KBM-7 (cell line): ENCODE results near the gene RDH8.
"Not testable (repeated sequence)": the region's sequence is repeated elsewhere in the genome, so short reads cannot be mapped to it uniquely, and the experiment has no call there.

ENCODE experiments used
- DNase-seq: peaks from one replicate; pipeline ENCODE4 v3.0.0-alpha.2; 2015
- in situ Hi-C: fragments of 300-500 bp; cut with MboI; formaldehyde crosslinking; loops from 2 replicates; pipeline ENCODE4 v1.14.3; 2020; ENCODE audit warnings: low sequenced_read_pairs, low pct_unique_long_range_greater_than_20kb, mixed read lengths

Gene RDH8

GRCh38 chr19:10003271-10003670, 10.0 kb upstream of the RDH8 start:
- in situ Hi-C loops = no loop called here
- no peak for DNase-seq

- in situ Hi-C loops = no loop called here
- no peak for DNase-seq
These were observed 8.7 kb upstream of the RDH8 start for GRCh38 chr19:10004617-10005016.

- in situ Hi-C loops = no loop called here
- DNase-seq = no peak
These were observed 7.5 kb upstream of the RDH8 start for GRCh38 chr19:10005632-10006334.

- no peak for DNase-seq
These were observed 7.0 kb upstream of the RDH8 start for GRCh38 chr19:10006335-10006708.

GRCh38 chr19:10006752-10007323, 6.4 kb upstream of the RDH8 start:
- in situ Hi-C loops = no loop called here

More at GRCh38 chr19:10006335-10006708, 7.0 kb upstream of the RDH8 start:
- in situ Hi-C loops = no loop called here

GRCh38 chr19:10007371-10008183, 5.7 kb upstream of the RDH8 start:
- in situ Hi-C loops = no loop called here
- DNase-seq = no peak

More at GRCh38 chr19:10006752-10007323, 6.4 kb upstream of the RDH8 start:
- DNase-seq = no peak

GRCh38 chr19:10008184-10008765, 5.0 kb upstream of the RDH8 start:
- DNase-seq = no peak
- in situ Hi-C loops = no loop called here

GRCh38 chr19:10009714-10010224, 3.5 kb upstream of the RDH8 start:
- in situ Hi-C loops = no loop called here
- no peak for DNase-seq

- in situ Hi-C loops = no loop called here
- no peak for DNase-seq
These were observed 3.0 kb upstream of the RDH8 start, which contains the start of gene COL5A3 for GRCh38 chr19:10010247-10010691. TSS of gene COL5A3 (minus strand) at chr19:10010504. CDS start at chr19:10010385, 119 bp downstream.

- in situ Hi-C loops = no loop called here
- DNase-seq = no peak
These were observed 2.3 kb upstream of the RDH8 start for GRCh38 chr19:10010939-10011338.

GRCh38 chr19:10011974-10012373, 1.3 kb upstream of the RDH8 start:
- in situ Hi-C loops = no loop called here
- DNase-seq = no peak

GRCh38 chr19:10013834-10014618, 743 bp downstream of the RDH8 start:
- DNase-seq = no peak

GRCh38 chr19:10018263-10018662, 5.0 kb downstream of the RDH8 start:
- DNase-seq = no peak

More at GRCh38 chr19:10013834-10014618, 743 bp downstream of the RDH8 start:
- in situ Hi-C loops = no loop called here

GRCh38 chr19:10018786-10019185, 5.5 kb downstream of the RDH8 start:
- no peak for DNase-seq
- in situ Hi-C loops = no loop called here

More at GRCh38 chr19:10018263-10018662, 5.0 kb downstream of the RDH8 start:
- in situ Hi-C loops = no loop called here

GRCh38 chr19:10019246-10019645, 6.0 kb downstream of the RDH8 start:
- in situ Hi-C loops = no loop called here
- no peak for DNase-seq

- in situ Hi-C loops = no loop called here
- DNase-seq = no peak
These were observed 7.6 kb downstream of the RDH8 start for GRCh38 chr19:10020851-10021250.

GRCh38 chr19:10021446-10021845, 8.2 kb downstream of the RDH8 start:
- in situ Hi-C loops = no loop called here
- no peak for DNase-seq

GRCh38 chr19:10021863-10022262, 8.6 kb downstream of the RDH8 start:
- in situ Hi-C loops = no loop called here
- no peak for DNase-seq

- in situ Hi-C loops, DNase-seq: not testable (repeated sequence)
These were observed 9.8 kb downstream of the RDH8 start for GRCh38 chr19:10023096-10023495.
